Fibroblast of lung (primary cell): Measurements from ENCODE around the gene LRRC8E. TPM values are rescaled to one million over a fixed set of nuclear protein-coding genes. Genes with fewer than 3 reads are reported as not detected.

Experiments
- DNase-seq, 2 donors: peaks; one replicate each; pipeline versions ENCODE4 v3.0.0 to v3.0.0-alpha.2; 2010; ENCODE audit warnings: low read depth in 2 of 2
- H2AFZ ChIP-seq: 2 replicates; pipeline ENCODE4 v1.5.1; 2012; ENCODE audit warnings: low read length, control low read depth, inconsistent platforms
- H3K27ac ChIP-seq: 2 replicates; pipeline ENCODE4 v1.5.1; 2011; ENCODE audit warnings: low read length, control low read depth; ENCODE audit not compliant: insufficient read depth
- H3K27me3 ChIP-seq: 2 replicates; pipeline ENCODE4 v1.5.1; 2011; ENCODE audit warnings: mild to moderate bottlenecking, low read length; ENCODE audit not compliant: control insufficient read depth, insufficient read depth
- H3K36me3 ChIP-seq: 2 replicates; pipeline ENCODE4 v1.5.1; 2011; ENCODE audit warnings: low read length; ENCODE audit not compliant: control insufficient read depth, insufficient read depth
- H3K4me1 ChIP-seq: 2 replicates; pipeline ENCODE4 v1.5.1; 2011; ENCODE audit warnings: low read length; ENCODE audit not compliant: control insufficient read depth, insufficient read depth; ENCODE audit errors: extremely low read depth
- H3K4me2 ChIP-seq: 2 replicates; pipeline ENCODE4 v1.5.1; 2011; ENCODE audit warnings: low read length, control low read depth; ENCODE audit not compliant: insufficient read depth; ENCODE audit errors: extremely low read depth
- H3K4me3 ChIP-seq, 4 experiments: fragments of 200-600 bp in 1 of 4; sonication (generic) in 1 of 4; replicated peaks in 1 of 4; 2 replicates each; pipeline ENCODE4 v1.5.1; 2011 to 2016; ENCODE audit warnings: low read length in 4 of 4, low read depth in 3 of 4, mild to moderate bottlenecking in 3 of 4, control low read depth in 2 of 4, inconsistent platforms in 1 of 4, mixed read lengths in 1 of 4; ENCODE audit not compliant: insufficient read depth in 1 of 4; ENCODE audit errors: control extremely low read depth in 1 of 4
- H3K79me2 ChIP-seq: 2 replicates; pipeline ENCODE4 v1.5.1; 2012; ENCODE audit warnings: mild to moderate bottlenecking, low read length, inconsistent platforms; ENCODE audit not compliant: control insufficient read depth, insufficient read depth
- H3K9ac ChIP-seq: 2 replicates; pipeline ENCODE4 v1.5.1; 2011; ENCODE audit warnings: mild to moderate bottlenecking, low read length, control low read depth; ENCODE audit not compliant: insufficient read depth
- H3K9me3 ChIP-seq: 2 replicates; pipeline ENCODE4 v1.5.1; 2012; ENCODE audit warnings: low read depth, low read length; ENCODE audit not compliant: control insufficient read depth, insufficient read depth
- H4K20me1 ChIP-seq: 2 replicates; pipeline ENCODE4 v1.5.1; 2011; ENCODE audit warnings: low read length; ENCODE audit not compliant: control insufficient read depth, insufficient read depth; ENCODE audit errors: extremely low read depth
- CTCF ChIP-seq, 2 donors: IDR thresholded peaks in 1 of 2; conservative IDR thresholded peaks in 1 of 2; 1 replicate in 1 of 2; 2 replicates in 1 of 2; pipeline ENCODE4 v1.5.1; 2011 to 2012; ENCODE audit warnings: low read length in 2 of 2, control low read depth in 1 of 2, inconsistent platforms in 1 of 2, low read depth in 1 of 2, mild to moderate bottlenecking in 1 of 2
- EZH2 ChIP-seq: IDR thresholded peaks from 2 replicates; pipeline ENCODE4 v1.5.1; 2012; ENCODE audit warnings: low read length, control low read depth, mild to moderate bottlenecking; ENCODE audit errors: missing control alignments
- polyA minus RNA-seq: library from RNA; depleted of rRNA, polyadenylated mRNA; stranded (reverse); fragments of >200 nt; gene quantifications from 2 replicates; pipeline ENCODE4 v1.2.3, GENCODE V29; 2011; ENCODE audit warnings: low replicate concordance
- polyA plus RNA-seq, 2 donors: library from polyadenylated mRNA; depleted of rRNA in 1 of 2; stranded (reverse) in 1 of 2; unstranded in 1 of 2; fragments of >200 nt; gene quantifications; 2 replicates each; pipeline ENCODE4 v1.2.1, GENCODE V29; 2011 to 2012; ENCODE audit warnings: missing spikeins in 1 of 2
- total RNA-seq: library from RNA; depleted of rRNA; stranded (reverse); fragments of >200 nt; gene quantifications from 2 replicates; pipeline ENCODE4 v1.2.1, GENCODE V29; 2014

LRRC8E gene
- total RNA-seq (2.6 and 3.0 TPM in 2 replicates), polyA plus RNA-seq (3.5 and 3.7 TPM in 2 replicates), polyA minus RNA-seq (8.0 and 8.4 TPM in 2 replicates)
- 3.2 and 4.7 TPM in 2 replicates for polyA plus RNA-seq (2012)

- Histone ChIP-seq H3K4me2 (peak within 1 kb of the TSS; percentile 87), H3K9ac (peak within 1 kb of the TSS; percentile 80), H3K27ac (peak within 1 kb of the TSS; percentile 51), H3K27me3 (no peaks in the 10 kb centered on the region), H3K36me3 (no peaks in the 10 kb centered on the region), H3K4me3 (peak within 1 kb of the TSS; percentile 44 to 79 (median 56)), H3K9me3 (no peaks in the 10 kb centered on the region), H3K4me1 (no peaks in the 10 kb centered on the region), H2AFZ (peak within 1 kb of the TSS; percentile 67), H3K79me2 (no peaks in the 10 kb centered on the region), H4K20me1 (no peaks in the 10 kb centered on the region)
- TF ChIP-seq CTCF (conservative IDR thresholded peaks at IDR 0.05 in 1 of 2, IDR thresholded peaks at IDR 0.05 in 1 of 2; ENCODE audit: low read depth in 1 of 2, low read length in 2 of 2) (no peak), EZH2 (no peak)
- peak; percentile 44 to 72 for DNase-seq
These were observed at the start of gene LRRC8E for GRCh38 chr19:7888145-7888825. Gene LRRC8E (plus strand): TSS chr19:7888510. CDS start chr19:7895604, 7,094 bp downstream.

GRCh38 chr19:7839476-7839875 is 48.8 kb upstream of the LRRC8E start:
- Histone ChIP-seq H3K79me2 (no peaks in the 10 kb centered on the region), H3K27ac (no peak overlapping the region), H2AFZ (no peak overlapping the region), H3K4me3 (no peak overlapping the region), H4K20me1 (no peaks in the 10 kb centered on the region), H3K27me3 (no peaks in the 10 kb centered on the region), H3K9me3 (no peaks in the 10 kb centered on the region), H3K4me2 (no peak overlapping the region), H3K9ac (no peak overlapping the region), H3K4me1 (no peaks in the 10 kb centered on the region), H3K36me3 (no peaks in the 10 kb centered on the region)
- no peak for DNase-seq
- no peak for TF ChIP-seq CTCF (conservative IDR thresholded peaks at IDR 0.05 in 1 of 2, IDR thresholded peaks at IDR 0.05 in 1 of 2; ENCODE audit: low read depth in 1 of 2, low read length in 2 of 2)
- no peak for TF ChIP-seq EZH2

GRCh38 chr19:7840629-7841028 is 47.7 kb upstream of the LRRC8E start:
- DNase-seq = no peak
- no peak overlapping the region for H2AFZ ChIP-seq
- H3K27ac ChIP-seq = no peak overlapping the region
- no peaks in the 10 kb centered on the region for H3K36me3 ChIP-seq
- no peak overlapping the region for H3K9ac ChIP-seq
- TF ChIP-seq EZH2 = no peak
- TF ChIP-seq CTCF (conservative IDR thresholded peaks at IDR 0.05 in 1 of 2, IDR thresholded peaks at IDR 0.05 in 1 of 2; ENCODE audit: low read depth in 1 of 2, low read length in 2 of 2) = no peak
- no peaks in the 10 kb centered on the region for H3K9me3 ChIP-seq
- no peaks in the 10 kb centered on the region for H3K79me2 ChIP-seq
- no peaks in the 10 kb centered on the region for H3K4me1 ChIP-seq
- no peaks in the 10 kb centered on the region for H3K27me3 ChIP-seq
- no peak overlapping the region for H3K4me2 ChIP-seq
- H4K20me1 ChIP-seq = no peaks in the 10 kb centered on the region
- no peak overlapping the region for H3K4me3 ChIP-seq
